ENCODE data around the gene STH.

GRCh38 chr17:46020023-46020761, 21.1 kb downstream of the STH start:
- TF ChIP-seq JUN (IDR thresholded peaks at IDR 0.05) (no peak), CTCF (IDR thresholded peaks at IDR 0.05) (no peak), JUNB (IDR thresholded peaks at IDR 0.05) (no peak), EP300 (IDR thresholded peaks at IDR 0.05) (no peak), SMC3 (IDR thresholded peaks at IDR 0.05) (no peak), SREBF2 (IDR thresholded peaks at IDR 0.05) (no peak), HMGXB4 (CRISPR knock-in tag; IDR thresholded peaks at IDR 0.05; ENCODE audit: borderline replicate concordance) (no peak)

Measured in A549 (cell line).